Spleen (tissue), 7 donors: ENCODE measurements around the gene SLC24A3.

ENCODE experiments used
- CTCF ChIP-seq, 11 experiments: fragments of 200-600 bp in 7 of 11; fragments of 450-650 bp in 4 of 11; sonication (generic) in 4 of 11; IDR thresholded peaks in 8 of 11; conservative IDR thresholded peaks in 3 of 11; 1 replicate in 7 of 11; 2 replicates in 4 of 11; pipeline versions ENCODE4 v1.4.0 to v1.8.0; 2016 to 2021; ENCODE audit warnings: antibody characterized with exemption in 11 of 11, inconsistent platforms in 4 of 11, mild to moderate bottlenecking in 1 of 11
- POLR2A ChIP-seq, 3 donors: fragments of 450-650 bp; IDR thresholded peaks; one replicate each; pipeline ENCODE4 v1.5.1; 2017; ENCODE audit warnings: antibody characterized with exemption in 3 of 3, mild to moderate bottlenecking in 1 of 3
- donor health status: DM: no; HTN: no; CAD: no; lungs with moderate emphysema.
- donor health status: DM: no; HTN: no; CAD: no.
- donor health status: DM: no; HTN: no; CAD: no.

- TF ChIP-seq POLR2A (IDR thresholded peaks at IDR 0.05), result no peak
- TF ChIP-seq CTCF (IDR thresholded peaks at IDR 0.05 in 8 of 11, conservative IDR thresholded peaks at IDR 0.05 in 3 of 11), result no peak
Observed at GRCh38 chr20:19268426-19268825, 56.0 kb downstream of the SLC24A3 start.
